A673 (cell line): ENCODE measurements around the gene SCAMP3. TPM values are rescaled to one million over a fixed set of nuclear protein-coding genes. Genes with fewer than 3 reads are reported as not detected.

Source experiments
- BruUV-seq: library from RNA; stranded (reverse); fragments of 400-500 nt; replicated peaks from 2 replicates; lab custom pipeline; 2021; lab: Mats Ljungman, UMichigan
- CTCF ChIA-PET: fragments of 300-600 bp; sonication (Branson Sonifier 250); formaldehyde crosslinking; loops from one replicate; lab custom pipeline; 2022; ENCODE audit warnings: antibody characterized with exemption; lab: Charles Lee
- POLR2A ChIA-PET: fragments of 300-600 bp; sonication (Branson Sonifier 250); formaldehyde crosslinking; loops from one replicate; lab custom pipeline; 2022; ENCODE audit warnings: antibody characterized with exemption; ENCODE audit not compliant: low non-redundant PET; lab: Charles Lee
- DNase-seq: peaks from one replicate; pipeline ENCODE4 v3.0.0-alpha.2; 2015; ENCODE audit warnings: low spot score
- H3K27ac ChIP-seq: fragments of 200-600 bp; sonication (generic); 2 replicates; pipeline ENCODE4 v1.5.1; 2016; ENCODE audit warnings: mixed run types, low read depth, mild to moderate bottlenecking, mixed read lengths, antibody characterized with exemption, low read length; ENCODE audit not compliant: poor library complexity, severe bottlenecking
- H3K27me3 ChIP-seq: fragments of 200-600 bp; sonication (generic); replicated peaks from 2 replicates; pipeline ENCODE4 v1.6.1; 2017; ENCODE audit warnings: mixed run types, low read depth, mild to moderate bottlenecking, mixed read lengths, antibody characterized with exemption, low read length; ENCODE audit not compliant: insufficient read depth, poor library complexity
- H3K36me3 ChIP-seq: fragments of 200-600 bp; sonication (generic); 2 replicates; pipeline ENCODE4 v1.6.1; 2016; ENCODE audit warnings: mixed run types, mild to moderate bottlenecking, mixed read lengths, antibody characterized with exemption, low read length; ENCODE audit not compliant: insufficient read depth, poor library complexity, severe bottlenecking
- H3K4me1 ChIP-seq: fragments of 200-600 bp; sonication (generic); 2 replicates; pipeline ENCODE4 v1.6.1; 2017; ENCODE audit warnings: mixed run types, mild to moderate bottlenecking, mixed read lengths, antibody characterized with exemption, low read length; ENCODE audit not compliant: insufficient read depth, poor library complexity, severe bottlenecking
- H3K4me3 ChIP-seq: fragments of 200-600 bp; sonication (generic); 2 replicates; pipeline ENCODE4 v1.5.1; 2016; ENCODE audit warnings: low read depth, mixed run types, mild to moderate bottlenecking, mixed read lengths, low read length; ENCODE audit not compliant: poor library complexity, severe bottlenecking
- H3K9me3 ChIP-seq: fragments of 200-600 bp; sonication (generic); 2 replicates; pipeline ENCODE4 v1.6.1; 2016; ENCODE audit warnings: mixed run types, low read depth, mild to moderate bottlenecking, mixed read lengths, antibody characterized with exemption, low read length; ENCODE audit not compliant: poor library complexity, severe bottlenecking
- CTCF ChIP-seq: fragments of 300-800, 200-600 bp; sonication (generic); conservative IDR thresholded peaks from 2 replicates; pipeline ENCODE4 v1.5.1; 2017; ENCODE audit warnings: low read depth, mild to moderate bottlenecking, antibody characterized with exemption, low read length, moderate library complexity, mixed read lengths
- EZH2 ChIP-seq: fragments of 200-600 bp; sonication (generic); IDR thresholded peaks from 2 replicates; pipeline ENCODE4 v1.6.1; 2017; ENCODE audit warnings: borderline replicate concordance, low read depth, mild to moderate bottlenecking, mixed read lengths, antibody characterized with exemption, low read length; ENCODE audit not compliant: poor library complexity, severe bottlenecking
- intact Hi-C: fragments of 100-400 bp; cut with micrococcal nuclease; formaldehyde crosslinking; loops from one replicate; pipeline ENCODE4 v1.10.0; 2022; ENCODE audit not compliant: unreplicated experiment
- total RNA-seq: library from RNA; stranded (reverse); gene quantifications from 2 replicates; pipeline ENCODE4 v1.2.3, GENCODE V29; 2021

Gene SCAMP3
- total RNA-seq, 1 experiment from 2014 or later: 115 TPM

DNA sequence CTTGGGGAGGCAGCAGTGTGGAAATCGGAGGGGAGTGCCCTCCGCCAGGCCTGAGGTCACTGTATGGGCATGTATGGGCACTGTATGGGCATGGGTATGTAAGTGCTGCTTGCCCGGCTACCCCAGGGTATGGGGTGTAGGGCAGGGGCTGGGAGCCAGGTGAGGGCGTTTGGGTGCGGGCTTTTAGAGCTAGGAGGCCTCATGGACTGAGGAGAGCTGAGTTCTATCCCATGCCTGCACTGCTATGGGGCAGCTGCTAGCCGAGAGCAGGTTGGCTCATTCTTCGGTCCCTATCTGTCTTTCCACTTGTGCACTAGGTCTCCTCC is 33.7 kb upstream of the SCAMP3 start:
- POLR2A ChIA-PET: no interaction called here
- BruUV-seq: no TSS peak
- intact Hi-C loops: no loop called here
- H3K9me3 ChIP-seq: no peaks in the 10 kb centered on the region
- H3K4me3 ChIP-seq: no peak overlapping the region
- H3K27ac ChIP-seq: no peak overlapping the region
- TF ChIP-seq EZH2 (no peak), CTCF (no peak)
- H3K36me3 ChIP-seq: no peaks in the 10 kb centered on the region
- peaks cover 22% of the 10 kb centered on the region for H3K27me3 ChIP-seq
- no peak for DNase-seq
- CTCF ChIA-PET: interaction anchor here (0.5 kb wide), 1 partner anchor 46 kb away, joined by 3 read pairs; no protein-coding TSS in a partner anchor
- H3K4me1 ChIP-seq: no peaks in the 10 kb centered on the region

DNA sequence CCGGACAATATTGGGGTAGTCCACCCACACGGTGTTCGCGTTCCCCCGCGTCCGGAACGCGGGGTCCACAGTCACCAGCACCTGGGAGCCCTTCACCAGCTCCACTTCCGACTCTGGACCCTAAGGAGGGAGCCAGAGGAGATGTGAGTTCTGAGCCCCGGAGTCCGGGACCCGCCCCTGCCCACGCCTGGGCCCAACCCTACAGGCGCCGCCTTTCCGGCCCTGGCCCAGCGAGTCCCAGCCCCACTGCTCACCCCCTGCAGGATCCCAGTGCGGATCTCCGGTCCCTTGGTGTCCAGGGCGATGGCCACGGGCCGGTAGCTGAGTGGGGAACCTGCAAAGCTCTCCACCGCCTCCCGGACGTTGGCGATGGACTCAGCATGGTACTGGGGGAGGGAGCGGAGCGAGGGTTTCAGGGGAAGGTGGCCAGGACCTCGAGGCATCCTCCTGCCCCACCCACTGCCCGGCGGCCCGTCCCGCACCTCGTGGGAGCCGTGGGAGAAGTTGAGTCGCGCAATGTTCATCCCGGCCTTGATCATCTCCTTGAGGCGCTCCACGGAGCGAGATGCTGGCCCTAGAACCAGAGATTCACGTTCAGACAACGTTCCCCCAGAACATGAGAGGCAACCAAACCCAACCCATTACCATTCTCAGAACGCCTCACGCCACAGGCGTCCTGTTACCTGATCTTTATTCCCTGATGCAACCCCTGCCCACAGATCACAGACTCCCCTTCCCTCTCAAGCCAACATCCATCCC is 33.2 kb upstream of the SCAMP3 start:
- TF ChIP-seq CTCF (no peak), EZH2 (no peak)
- Histone ChIP-seq H3K27me3 (peaks cover 22% of the 10 kb centered on the region), H3K9me3 (no peaks in the 10 kb centered on the region), H3K4me3 (no peak overlapping the region), H3K27ac (no peak overlapping the region), H3K4me1 (no peaks in the 10 kb centered on the region), H3K36me3 (no peaks in the 10 kb centered on the region)
- no peak for DNase-seq
- ChIA-PET CTCF (interaction anchor here (0.5 kb wide), 1 partner anchor 45 kb away, joined by 3 read pairs; no protein-coding TSS in a partner anchor), POLR2A (no interaction called here)
- no TSS peak for BruUV-seq
- intact Hi-C loops: no loop called here

DNA sequence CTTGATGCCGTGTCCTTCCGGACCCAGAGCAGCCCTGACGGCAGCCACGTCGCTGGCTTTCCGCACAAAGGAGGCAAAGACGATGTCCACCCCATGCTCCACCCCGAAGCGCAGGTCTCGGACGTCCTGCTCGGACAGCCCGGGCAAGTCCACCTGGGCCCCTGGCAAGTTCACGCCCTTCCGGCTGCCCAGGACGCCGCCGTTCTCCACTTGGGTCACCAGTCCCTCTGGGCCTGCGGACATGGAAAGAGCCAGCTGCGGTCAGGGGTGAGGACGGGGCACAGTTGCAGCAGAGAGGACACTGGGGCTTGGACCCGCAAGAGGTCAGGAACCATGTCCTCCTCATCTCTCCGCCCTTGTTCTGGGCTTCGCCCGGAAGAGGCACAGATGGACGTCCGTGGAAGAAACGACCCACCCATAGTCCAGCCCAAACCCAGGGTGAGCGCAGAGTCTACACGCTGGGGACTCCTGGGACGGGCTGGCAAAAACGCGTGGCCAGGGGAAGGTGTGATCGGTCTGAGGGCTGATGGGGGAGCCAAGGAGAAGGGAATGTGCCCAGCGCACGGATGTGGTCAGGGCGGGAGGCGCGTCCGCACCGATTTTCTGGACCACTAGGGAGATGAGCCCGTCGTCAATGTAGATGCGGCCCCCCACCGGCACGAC is 32.5 kb upstream of the SCAMP3 start:
- no peak for TF ChIP-seq CTCF
- TF ChIP-seq EZH2: no peak
- intact Hi-C loops: no loop called here
- BruUV-seq: no TSS peak
- ChIA-PET CTCF (no interaction called here), POLR2A (no interaction called here)
- Histone ChIP-seq H3K9me3 (no peaks in the 10 kb centered on the region), H3K36me3 (no peaks in the 10 kb centered on the region), H3K4me3 (no peak overlapping the region), H3K4me1 (no peaks in the 10 kb centered on the region), H3K27me3 (peaks cover 22% of the 10 kb centered on the region), H3K27ac (no peak overlapping the region)
- no peak for DNase-seq
